ENCODE results near the gene GDA. TPM values are rescaled to one million over a fixed set of nuclear protein-coding genes. Genes with fewer than 3 reads are reported as not detected.

Gene GDA
- total RNA-seq, 1 experiment from 2014 or later: 3.6 TPM

DNA sequence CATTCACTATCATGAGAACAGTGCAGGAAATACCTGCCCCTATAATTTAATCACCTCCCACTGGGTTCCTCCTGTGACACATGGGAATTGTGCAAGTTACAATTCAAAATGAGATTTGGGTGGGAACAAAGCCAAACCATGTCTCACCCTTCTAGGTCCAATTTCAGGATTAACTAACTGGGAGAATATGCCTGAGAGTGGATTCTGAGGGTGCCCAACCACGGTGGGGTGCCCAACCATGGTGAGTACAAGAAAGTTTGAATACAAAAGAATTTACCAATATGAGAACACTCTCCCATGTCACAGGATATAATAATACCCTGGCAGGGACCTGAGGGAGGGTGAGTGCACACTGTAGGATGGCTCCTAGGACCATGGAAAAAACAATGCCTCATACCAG, 17.2 kb upstream of the GDA start:
- Histone ChIP-seq H2BK12ac (ENCODE audit: insufficient read length, low read depth, low read length) (no peak overlapping the region), H3K14ac (ENCODE audit: insufficient read depth, low read length) (no peak overlapping the region), H2BK20ac (ENCODE audit: low read depth, low read length, poor library complexity, severe bottlenecking) (no peak overlapping the region), H3K9me3 (ENCODE audit: control insufficient read depth, low read depth, low read length) (no peaks in the 10 kb centered on the region), H3K56ac (ENCODE audit: insufficient read length, low read depth, low read length) (no peak overlapping the region), H4K91ac (ENCODE audit: insufficient read length, low read depth, low read length) (no peak overlapping the region), H2BK15ac (ENCODE audit: low read depth, low read length) (no peak overlapping the region), H2AFZ (ENCODE audit: low read length) (no peak overlapping the region), H3K23ac (ENCODE audit: insufficient read length, low read depth, low read length) (no peak overlapping the region), H3K27me3 (ENCODE audit: insufficient read depth, low read length) (no peaks in the 10 kb centered on the region), H3K79me2 (ENCODE audit: insufficient read depth, low read length) (no peaks in the 10 kb centered on the region; the same call in 1 of the 2 replicates), H3K18ac (ENCODE audit: insufficient read length, low read depth, low read length) (no peak overlapping the region), H3K79me1 (ENCODE audit: insufficient read depth, low read depth, low read length, poor library complexity, severe bottlenecking) (no peaks in the 10 kb centered on the region), H3K4ac (ENCODE audit: low read depth, low read length) (no peak overlapping the region), H2BK120ac (ENCODE audit: low read depth, low read length, poor library complexity, severe bottlenecking) (no peak overlapping the region), H3T11ph (ENCODE audit: low read length) (no peak overlapping the region), H3K9ac (ENCODE audit: extremely low read depth, insufficient read length, low read length) (no peak overlapping the region), H4K20me1 (ENCODE audit: control insufficient read depth, insufficient read depth, insufficient read length) (no peaks in the 10 kb centered on the region), H2AK5ac (ENCODE audit: insufficient read length, low read length) (no peak overlapping the region), H3K23me2 (ENCODE audit: insufficient read length, low read depth, low read length, poor library complexity, severe bottlenecking) (no peaks in the 10 kb centered on the region), H4K8ac (replicated peaks; ENCODE audit: insufficient read length, low read depth, low read length) (no peak overlapping the region), H3K4me1 (ENCODE audit: insufficient read depth, low read length) (no peaks in the 10 kb centered on the region), H3K4me2 (ENCODE audit: insufficient read depth, insufficient read length, low read length) (no peak overlapping the region), H2BK5ac (ENCODE audit: insufficient read length, low read length) (no peak overlapping the region), H3K27ac (ENCODE audit: insufficient read length, low read depth, low read length) (no peak overlapping the region), H4K5ac (ENCODE audit: insufficient read length, low read depth, low read length) (no peak overlapping the region)
- DNase-seq: no peak
- Mint-ChIP-seq H3K36me3 (ENCODE audit: insufficient read depth in 1 of 3, low read depth in 3 of 3) (no peaks in the 10 kb centered on the region; a peak in 1 of 7 replicates), H3K27ac (no peak overlapping the region), H3K9me3 (0 out of 5 replicates have a peak, but pooled peaks cover 0 to 2% of the 10 kb centered on the region in 2 experiments), H3K27me3 (ENCODE audit: low read depth) (no peaks in the 10 kb centered on the region), H3K4me3 (no peak overlapping the region), H3K4me1 (no peaks in the 10 kb centered on the region)
- TF ChIP-seq, protein P1, sequence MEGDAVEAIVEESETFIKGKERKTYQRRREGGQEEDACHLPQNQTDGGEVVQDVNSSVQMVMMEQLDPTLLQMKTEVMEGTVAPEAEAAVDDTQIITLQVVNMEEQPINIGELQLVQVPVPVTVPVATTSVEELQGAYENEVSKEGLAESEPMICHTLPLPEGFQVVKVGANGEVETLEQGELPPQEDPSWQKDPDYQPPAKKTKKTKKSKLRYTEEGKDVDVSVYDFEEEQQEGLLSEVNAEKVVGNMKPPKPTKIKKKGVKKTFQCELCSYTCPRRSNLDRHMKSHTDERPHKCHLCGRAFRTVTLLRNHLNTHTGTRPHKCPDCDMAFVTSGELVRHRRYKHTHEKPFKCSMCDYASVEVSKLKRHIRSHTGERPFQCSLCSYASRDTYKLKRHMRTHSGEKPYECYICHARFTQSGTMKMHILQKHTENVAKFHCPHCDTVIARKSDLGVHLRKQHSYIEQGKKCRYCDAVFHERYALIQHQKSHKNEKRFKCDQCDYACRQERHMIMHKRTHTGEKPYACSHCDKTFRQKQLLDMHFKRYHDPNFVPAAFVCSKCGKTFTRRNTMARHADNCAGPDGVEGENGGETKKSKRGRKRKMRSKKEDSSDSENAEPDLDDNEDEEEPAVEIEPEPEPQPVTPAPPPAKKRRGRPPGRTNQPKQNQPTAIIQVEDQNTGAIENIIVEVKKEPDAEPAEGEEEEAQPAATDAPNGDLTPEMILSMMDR (conservative IDR thresholded peaks at IDR 0.05): no peak
- no CpG with 5 or more reads among the region's 1 CpG for WGBS (ENCODE audit: extremely low coverage, insufficient read length, low lambda C conversion rate)

Data from H9 (cell line).